Adrenal gland (tissue), 19 donors: ENCODE data around the gene ATF7. TPM values are rescaled to one million over a fixed set of nuclear protein-coding genes. Genes with fewer than 3 reads are reported as not detected.

Experiments used
- DNase-seq, 7 donors: peaks; one replicate each; pipeline ENCODE4 v3.0.0-alpha.2; 2019 to 2020
- H3K27ac ChIP-seq, 5 donors: fragments of 200-600 bp; sonication (generic) in 4 of 5; 1 replicate in 3 of 5; 2 replicates in 2 of 5; pipeline versions ENCODE4 v1.5.1 to v1.8.0; 2016 to 2020; ENCODE audit warnings: mild to moderate bottlenecking in 1 of 5
- H3K27me3 ChIP-seq: fragments of 200-600 bp; 2 replicates; pipeline ENCODE4 v1.8.0; 2021
- H3K36me3 ChIP-seq, 2 donors: fragments of 200-600 bp; replicated peaks in 1 of 2; 1 replicate in 1 of 2; 2 replicates in 1 of 2; pipeline versions ENCODE4 v1.5.1 to v1.8.0; 2018 to 2022
- H3K4me1 ChIP-seq, 2 donors: fragments of 200-600 bp; replicated peaks in 1 of 2; 1 replicate in 1 of 2; 2 replicates in 1 of 2; pipeline versions ENCODE4 v1.5.1 to v1.8.0; 2018 to 2021
- H3K4me3 ChIP-seq, 4 donors: fragments of 200-600 bp; sonication (generic) in 3 of 4; one replicate each; pipeline ENCODE4 v1.5.1; 2016 to 2018
- H3K9me3 ChIP-seq, 3 donors: fragments of 200-600 bp; sonication (generic) in 1 of 3; replicated peaks in 1 of 3; 1 replicate in 2 of 3; 2 replicates in 1 of 3; pipeline versions ENCODE4 v1.5.1 to v1.8.0; 2016 to 2021
- CTCF ChIP-seq, 6 experiments: fragments of 450-650 bp in 4 of 6; fragments of 200-600 bp in 2 of 6; sonication (generic) in 1 of 6; IDR thresholded peaks; 1 replicate in 5 of 6; 2 replicates in 1 of 6; pipeline versions ENCODE4 v1.5.1 to v1.8.0; 2016 to 2021; ENCODE audit warnings: antibody characterized with exemption in 6 of 6, mild to moderate bottlenecking in 2 of 6, moderate library complexity in 1 of 6
- POLR2A ChIP-seq, 2 donors: fragments of 450-650 bp; IDR thresholded peaks; one replicate each; pipeline ENCODE4 v1.6.1; 2017; ENCODE audit warnings: antibody characterized with exemption in 2 of 2, mild to moderate bottlenecking in 2 of 2, moderate library complexity in 1 of 2
- WGBS, 4 donors: extraction: QIAGEN DNeasy Blood & Tissue Kit in 2 of 4; methylation state at CpG; one replicate each; pipeline versions ENCODE4 v1.1.5 to v1.1.7; 2013 to 2017; 5-methylcytosine and 5-hydroxymethylcytosine counted together
- intact Hi-C, 2 donors: fragments of 100-400 bp; cut with DNase I; formaldehyde crosslinking; loops; one replicate each; pipeline versions ENCODE4 v1.14.1 to v1.15.0; 2022 to 2023
- long read RNA-seq, 10 donors: library from polyadenylated mRNA in 3 of 10; unstranded in 2 of 10; stranded (forward) in 1 of 10; transcript quantifications; one replicate each; pipeline ENCODE4 v2.0.0 and lab custom pipeline, GENCODE V29; 2021 to 2026
- polyA plus RNA-seq, 3 donors: library from polyadenylated mRNA; stranded (reverse); fragments of 200-250 nt in 2 of 3; fragments of 350-450 nt in 1 of 3; fragmentation: Illumina TruSeq in 1 of 3; extraction: RNeasy Lipid Tissue Mini Kit (QIAGEN cat#74804) in 1 of 3; gene quantifications; one replicate each; pipeline ENCODE4 v1.2.3, GENCODE V29; 2013 to 2014
- total RNA-seq, 9 donors: library from RNA; depleted of rRNA in 4 of 9; stranded (reverse); fragments of >200 nt in 4 of 9; fragments of 120-200 nt in 1 of 9; fragmentation: NEBNext Ultra II Directional in 1 of 9; extraction: Animal tissue kit (Norgen Biotek cat#: 25700) in 1 of 9; gene quantifications; one replicate each; pipeline versions ENCODE4 v1.1.0 to v1.2.4, GENCODE V29; 2013 to 2023
- donor health status: healthy with polysubstance abuse.
- donor health status: Bipolar disorder and iron deficiency.
- donor health status: DM: yes; HTN: yes; CAD: no.
- donor health status: DM: no; HTN: no; CAD: no.
- donor health status: DM: no; HTN: no; CAD: no.
- donor health status: DM: yes; HTN: yes; CAD: no.

Gene ATF7
- 10 to 100 TPM; 12.1 to 41.7 (median 27.6) TPM for total RNA-seq
- polyA plus RNA-seq, result 10 to 100 TPM; 13.0 to 31.9 (median 13.5) TPM
- long read RNA-seq, donor 1, full-length matches to known transcripts, result 9 of 9 reads
- long read RNA-seq, donor 1, partial matches to known transcripts, result 0 of 9 reads
- long read RNA-seq, donor 1, other reads (novel, unspliced or antisense), result 0 of 9 reads
- long read RNA-seq, donor 2, full-length matches to known transcripts, result 4 of 4 reads
- long read RNA-seq, donor 2, partial matches to known transcripts, result 0 of 4 reads
- long read RNA-seq, donor 2, other reads (novel, unspliced or antisense), result 0 of 4 reads
- long read RNA-seq, donor 3, full-length matches to known transcripts, result 6 of 6 reads
- long read RNA-seq, donor 3, partial matches to known transcripts, result 0 of 6 reads
- long read RNA-seq, donor 3, other reads (novel, unspliced or antisense), result 0 of 6 reads
- long read RNA-seq, donor 4, partial matches to known transcripts, result 0 of 7 reads
- long read RNA-seq, donor 4, other reads (novel, unspliced or antisense), result 2 of 7 reads
- long read RNA-seq, donor 5, partial matches to known transcripts, result 0 of 8 reads
- long read RNA-seq, donor 5, other reads (novel, unspliced or antisense), result 4 of 8 reads
- long read RNA-seq, donor 6, partial matches to known transcripts, result 1 of 8 reads
- long read RNA-seq, donor 6, other reads (novel, unspliced or antisense), result 4 of 8 reads
- long read RNA-seq, donor 7, transcript ATF7-212 (4 exons, 860 nt), result major isoform, 6 of 7 reads
- long read RNA-seq, donor 7, partial matches to known transcripts, result 0 of 7 reads
- long read RNA-seq, donor 7, other reads (novel, unspliced or antisense), result 0 of 7 reads
- long read RNA-seq, donor 8, transcript ATF7-204 (4 exons, 774 nt), result minor isoform, 5 of 11 reads
- long read RNA-seq, donor 8, transcript ATF7-212 (4 exons, 860 nt), result major isoform, 6 of 11 reads
- long read RNA-seq, donor 8, partial matches to known transcripts, result 0 of 11 reads
- long read RNA-seq, donor 8, other reads (novel, unspliced or antisense), result 0 of 11 reads
- long read RNA-seq, donor 9, full-length matches to known transcripts, result 10 of 10 reads
- long read RNA-seq, donor 9, partial matches to known transcripts, result 0 of 10 reads
- long read RNA-seq, donor 9, other reads (novel, unspliced or antisense), result 0 of 10 reads
- long read RNA-seq, donor 10, partial matches to known transcripts, result 0 of 3 reads
- long read RNA-seq, donor 10, other reads (novel, unspliced or antisense), result 0 of 3 reads

GRCh38 chr12:53625946-53626701 is at the start of gene ATF7:
Gene ATF7, minus strand, starts transcription at chr12:53626382. Its CDS starts 25,382 bp downstream, at chr12:53601000.
- WGBS, 4 donors, result 1% methylated on average over 24 to 48 of the region's 48 CpGs
- TF ChIP-seq CTCF (IDR thresholded peaks at IDR 0.05) (no peak), POLR2A (IDR thresholded peaks at IDR 0.05) (peak in 1 of 2 donors; percentile 53)
- DNase-seq, result peak; percentile 97 to 99 (median 98)
- H3K27me3 ChIP-seq, result no peaks in the 10 kb centered on the region
- H3K4me3 ChIP-seq, result peak within 1 kb of the TSS; percentile 20 to 75 (median 72)
- peaks cover 17 to 30% of the 10 kb centered on the region in 2 donors for H3K4me1 ChIP-seq
- intact Hi-C loops, result no loop called here
- H3K27ac ChIP-seq, result peak within 1 kb of the TSS; percentile 61 to 96 (median 90)
- H3K9me3 ChIP-seq, result no peaks in the 10 kb centered on the region
- H3K36me3 ChIP-seq, result no peaks in the 10 kb centered on the region

- H3K36me3 ChIP-seq, result peaks cover 0 to 33% of the 10 kb centered on the region in 2 donors
- H3K4me3 ChIP-seq, result peak overlapping the region in 3 of 4 donors; percentile 70 to 81 (median 80)
- 20 to 27% (median 26%) methylated on average over 8 of the region's 8 CpGs for WGBS, 4 donors
- peaks cover 15 to 56% of the 10 kb centered on the region in 2 donors for H3K4me1 ChIP-seq
- no peak for TF ChIP-seq CTCF (IDR thresholded peaks at IDR 0.05)
- TF ChIP-seq POLR2A (IDR thresholded peaks at IDR 0.05), result no peak
- peak in 1 of 7 donors; percentile 19 for DNase-seq
- no peaks in the 10 kb centered on the region for H3K27me3 ChIP-seq
- intact Hi-C loops, result loop anchor here (5.0 kb wide), 2 partner anchors 128 to 133 kb away; no protein-coding TSS in a partner anchor
- no peaks in the 10 kb centered on the region for H3K9me3 ChIP-seq
- H3K27ac ChIP-seq, result peak overlapping the region in 4 of 5 donors; percentile 69 to 96 (median 87)
Measured at GRCh38 chr12:53674977-53675700, 49.0 kb upstream of the ATF7 start.

GRCh38 chr12:53670971-53671370 is 44.8 kb upstream of the ATF7 start:
- intact Hi-C loops, result no loop called here
- no peak for DNase-seq
- TF ChIP-seq CTCF (IDR thresholded peaks at IDR 0.05) (no peak), POLR2A (IDR thresholded peaks at IDR 0.05) (no peak)
- Histone ChIP-seq H3K4me3 (no peak overlapping the region), H3K36me3 (peaks cover 0 to 74% of the 10 kb centered on the region in 2 donors), H3K9me3 (no peaks in the 10 kb centered on the region), H3K4me1 (peaks cover 6 to 43% of the 10 kb centered on the region in 2 donors), H3K27me3 (no peaks in the 10 kb centered on the region), H3K27ac (no peak overlapping the region)
